ENCODE results near the gene TGFB1I1.

TGFB1I1 gene

GRCh38 chr16:31473264-31473984 lies 1.5 kb downstream of the TGFB1I1 start:
- DNase-seq (ENCODE audit: insufficient read length, low spot score) (no peak), FAIRE-seq (no peak)
- TF ChIP-seq CTCF (IDR thresholded peaks at IDR 0.05; ENCODE audit: insufficient read depth, missing control alignments) = no peak

DNA sequence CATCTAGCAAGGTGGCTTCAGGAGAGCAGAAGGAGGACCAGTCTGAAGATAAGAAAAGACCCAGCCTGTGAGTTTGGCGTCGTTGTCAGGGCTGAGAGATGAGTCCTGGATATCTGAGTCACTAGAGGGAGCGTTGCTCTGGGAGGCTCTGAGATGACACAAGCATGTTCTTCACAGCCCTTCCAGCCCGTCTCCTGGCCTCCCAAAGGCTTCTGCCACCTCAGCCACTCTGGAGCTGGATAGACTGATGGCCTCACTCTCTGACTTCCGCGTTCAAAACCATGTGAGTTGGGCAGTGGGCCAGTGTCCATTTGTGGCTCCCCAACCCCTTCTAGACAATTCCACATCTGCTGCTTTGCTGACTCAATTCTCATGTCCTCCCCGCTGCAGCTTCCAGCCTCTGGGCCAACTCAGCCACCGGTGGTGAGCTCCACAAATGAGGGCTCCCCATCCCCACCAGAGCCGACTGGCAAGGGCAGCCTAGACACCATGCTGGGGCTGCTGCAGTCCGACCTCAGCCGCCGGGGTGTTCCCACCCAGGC lies 2.3 kb downstream of the TGFB1I1 start:
- no peak for DNase-seq (ENCODE audit: insufficient read length, low spot score)
- TF ChIP-seq CTCF (IDR thresholded peaks at IDR 0.05; ENCODE audit: insufficient read depth, missing control alignments) = no peak
- FAIRE-seq = no peak

- TF ChIP-seq CTCF (IDR thresholded peaks at IDR 0.05; ENCODE audit: insufficient read depth, missing control alignments) = no peak
- no peak for FAIRE-seq
- no peak for DNase-seq (ENCODE audit: insufficient read length, low spot score)
Observed at GRCh38 chr16:31474773-31475738, 3.1 kb downstream of the TGFB1I1 start.

DNA sequence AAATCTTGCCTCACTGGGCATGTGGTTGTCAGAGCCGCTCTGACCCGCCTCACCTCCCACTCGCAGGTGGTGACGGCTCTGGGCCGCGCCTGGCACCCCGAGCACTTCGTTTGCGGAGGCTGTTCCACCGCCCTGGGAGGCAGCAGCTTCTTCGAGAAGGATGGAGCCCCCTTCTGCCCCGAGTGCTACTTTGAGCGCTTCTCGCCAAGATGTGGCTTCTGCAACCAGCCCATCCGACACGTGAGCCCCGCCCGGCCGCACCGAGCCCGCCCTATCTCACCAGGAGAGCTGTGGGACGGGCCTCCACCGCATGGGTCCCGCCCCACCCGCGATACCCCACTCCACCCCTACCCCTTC lies 4.0 kb downstream of the TGFB1I1 start:
- no peak for TF ChIP-seq CTCF (IDR thresholded peaks at IDR 0.05; ENCODE audit: insufficient read depth, missing control alignments)
- FAIRE-seq = no peak
- DNase-seq (ENCODE audit: insufficient read length, low spot score) = no peak

DNA sequence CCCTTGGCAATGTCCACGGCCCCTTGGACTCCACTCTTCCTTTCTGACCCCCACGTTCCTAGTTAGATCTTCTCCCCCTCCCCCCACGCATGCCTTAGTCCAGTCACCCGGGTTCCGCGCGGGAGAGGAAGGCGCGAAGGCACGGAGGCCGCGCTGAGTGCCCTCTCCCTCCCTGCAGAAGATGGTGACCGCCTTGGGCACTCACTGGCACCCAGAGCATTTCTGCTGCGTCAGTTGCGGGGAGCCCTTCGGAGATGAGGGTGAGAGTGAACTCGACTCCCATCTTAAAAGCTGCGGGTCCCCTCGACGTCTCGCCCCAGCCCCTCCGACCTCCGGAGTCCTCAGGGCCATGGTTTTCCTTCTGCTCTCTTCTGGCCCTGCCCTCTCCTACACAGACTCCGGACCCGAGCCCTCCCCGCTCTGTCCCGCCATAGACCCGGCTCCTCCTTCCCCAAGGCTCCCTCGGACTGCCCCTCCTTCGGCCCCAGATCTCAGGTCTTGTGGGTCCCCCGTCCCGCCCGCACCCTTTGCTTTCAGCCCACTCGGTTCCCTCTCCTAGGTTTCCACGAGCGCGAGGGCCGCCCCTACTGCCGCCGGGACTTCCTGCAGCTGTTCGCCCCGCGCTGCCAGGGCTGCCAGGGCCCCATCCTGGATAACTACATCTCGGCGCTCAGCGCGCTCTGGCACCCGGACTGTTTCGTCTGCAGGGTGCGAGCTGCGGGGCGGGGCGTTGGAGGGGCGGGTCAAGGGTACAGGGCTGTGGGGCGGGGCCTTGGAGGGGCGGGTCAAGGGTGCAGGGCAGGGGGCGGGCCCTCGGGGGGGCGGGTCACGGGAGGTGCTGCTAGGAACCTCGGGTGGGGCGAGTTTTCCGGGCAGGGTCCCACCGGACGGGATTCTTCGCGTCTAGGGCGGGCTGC lies 4.6 kb downstream of the TGFB1I1 start:
- TF ChIP-seq CTCF (IDR thresholded peaks at IDR 0.05; ENCODE audit: insufficient read depth, missing control alignments) = no peak
- FAIRE-seq (no peak), DNase-seq (ENCODE audit: insufficient read length, low spot score) (peak; percentile 97)

- TF ChIP-seq CTCF (IDR thresholded peaks at IDR 0.05; ENCODE audit: insufficient read depth, missing control alignments) = no peak
- DNase-seq (ENCODE audit: insufficient read length, low spot score) = peak; percentile 75
- no peak for FAIRE-seq
Observed at GRCh38 chr16:31477220-31478216, 5.6 kb downstream of the TGFB1I1 start.
